Measurements from ENCODE around the gene SSX2IP. TPM values are rescaled to one million over a fixed set of nuclear protein-coding genes. Genes with fewer than 3 reads are reported as not detected.
"Not testable (repeated sequence)": the region's sequence is repeated elsewhere in the genome, so short reads cannot be mapped to it uniquely, and the experiment has no call there.

SSX2IP gene
- total RNA-seq, 2 donors from 2014 or later = 4.1 to 10.7 TPM

GRCh38 chr1:84603941-84604830, 86.1 kb downstream of the SSX2IP start:
- Mint-ChIP-seq H3K4me3 (no peak overlapping the region), H3K27me3 (peaks cover 7% of the 10 kb centered on the region), H3K36me3 (ENCODE audit: low read depth) (no peaks in the 10 kb centered on the region), H3K9me3 (peaks cover 20% of the 10 kb centered on the region), H3K4me1 (peaks cover 10% of the 10 kb centered on the region), H3K27ac (no peak overlapping the region)
- ATAC-seq (replicated peaks) = no peak

GRCh38 chr1:84603223-84603622, 87.0 kb downstream of the SSX2IP start:
- H3K4me3 Mint-ChIP-seq = no peak overlapping the region
- H3K4me1 Mint-ChIP-seq = peaks cover 20% of the 10 kb centered on the region
- no peaks in the 10 kb centered on the region for H3K36me3 Mint-ChIP-seq (ENCODE audit: low read depth)
- no peak overlapping the region for H3K27ac Mint-ChIP-seq
- peaks cover 7% of the 10 kb centered on the region for H3K27me3 Mint-ChIP-seq
- no peak for ATAC-seq (replicated peaks)
- peaks cover 20% of the 10 kb centered on the region for H3K9me3 Mint-ChIP-seq

GRCh38 chr1:84600796-84601195, 89.5 kb downstream of the SSX2IP start:
- Mint-ChIP-seq H3K4me3 (no peak overlapping the region), H3K4me1 (peaks cover 22% of the 10 kb centered on the region), H3K36me3 (ENCODE audit: low read depth) (no peaks in the 10 kb centered on the region)

GRCh38 chr1:84598846-84599741, 91.2 kb downstream of the SSX2IP start:
- Mint-ChIP-seq H3K27ac (peak overlapping the region; percentile 94), H3K27me3 (no peaks in the 10 kb centered on the region), H3K4me1 (peaks cover 22% of the 10 kb centered on the region), H3K4me3 (peak overlapping the region; percentile 65), H3K36me3 (ENCODE audit: low read depth) (no peaks in the 10 kb centered on the region), H3K9me3 (peaks cover 4% of the 10 kb centered on the region)
- ATAC-seq (replicated peaks) = peak; percentile 87

More at GRCh38 chr1:84600796-84601195, 89.5 kb downstream of the SSX2IP start:
- Mint-ChIP-seq H3K27ac (peak overlapping the region; percentile 94), H3K27me3 (no peaks in the 10 kb centered on the region), H3K9me3 (peaks cover 10% of the 10 kb centered on the region)
- no peak for ATAC-seq (replicated peaks)

- Mint-ChIP-seq H3K4me3 (peak overlapping the region; percentile 65), H3K27ac (peak overlapping the region; percentile 94), H3K36me3 (ENCODE audit: low read depth) (no peaks in the 10 kb centered on the region), H3K9me3 (peaks cover 3% of the 10 kb centered on the region), H3K4me1 (peaks cover 22% of the 10 kb centered on the region), H3K27me3 (no peaks in the 10 kb centered on the region)
- ATAC-seq (replicated peaks) = no peak
Observed at GRCh38 chr1:84598418-84598817, 91.8 kb downstream of the SSX2IP start.

DNA sequence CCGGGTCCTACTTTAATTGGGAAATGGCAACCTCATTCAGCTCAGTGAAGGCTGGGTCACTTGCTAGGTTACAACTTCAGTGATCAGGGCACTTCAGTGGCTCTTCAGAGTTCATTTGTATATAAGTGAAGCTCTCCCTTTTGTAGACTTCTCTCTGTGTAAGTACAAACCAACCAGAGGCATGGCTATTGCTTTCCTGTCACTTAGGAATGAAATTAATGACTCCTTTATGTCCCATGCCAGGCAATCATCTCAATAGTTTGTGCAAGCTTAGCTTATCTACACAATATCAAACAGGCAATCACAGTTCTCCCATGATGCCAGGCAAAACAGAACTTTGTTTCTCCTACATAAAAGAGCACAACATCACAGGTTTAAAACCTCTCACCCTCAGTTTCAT, 93.2 kb downstream of the SSX2IP start:
- H3K4me1 Mint-ChIP-seq = peaks cover 22% of the 10 kb centered on the region
- peaks cover 4% of the 10 kb centered on the region for H3K27me3 Mint-ChIP-seq
- H3K27ac Mint-ChIP-seq = no peak overlapping the region
- H3K4me3 Mint-ChIP-seq = no peak overlapping the region
- no peak for ATAC-seq (replicated peaks)
- peaks cover 3% of the 10 kb centered on the region for H3K9me3 Mint-ChIP-seq
- H3K36me3 Mint-ChIP-seq (ENCODE audit: low read depth) = no peaks in the 10 kb centered on the region

DNA sequence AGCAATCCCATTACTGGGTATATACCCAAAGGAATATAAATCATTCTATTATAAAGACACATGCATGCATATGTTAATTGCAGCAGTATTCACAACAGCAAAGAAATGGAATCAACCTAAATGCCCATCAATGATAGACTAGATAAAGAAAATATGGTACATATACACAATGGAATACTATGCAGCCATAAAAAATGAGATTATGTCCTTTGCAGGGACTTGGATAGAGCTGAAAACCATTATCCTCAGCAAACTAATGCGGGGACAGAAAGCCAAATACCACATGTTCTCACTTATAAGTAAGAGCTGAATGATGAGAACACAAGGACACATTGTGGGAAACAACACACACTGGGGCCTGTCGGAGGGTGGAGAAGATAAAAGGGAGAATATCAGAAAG, 95.3 kb downstream of the SSX2IP start:
- ATAC-seq (replicated peaks); H3K27ac Mint-ChIP-seq; H3K36me3 Mint-ChIP-seq (ENCODE audit: low read depth); H3K9me3 Mint-ChIP-seq; H3K4me3 Mint-ChIP-seq: not testable (repeated sequence)
- Mint-ChIP-seq H3K4me1 (peaks cover 19% of the 10 kb centered on the region), H3K27me3 (peaks cover 10% of the 10 kb centered on the region)

Other genes starting within 250 kb of the SSX2IP start
- 10 to 100 TPM; 32.0 to 53.2 TPM for gene RPF1, start 211.2 kb downstream of the SSX2IP start, total RNA-seq
- gene SPATA1, start 184.1 kb downstream of the SSX2IP start, total RNA-seq = 1 to 10 TPM in 1 of 2 donors, under 1 TPM in 1; 0.65 to 1.7 TPM
- gene GNG5, start 183.9 kb downstream of the SSX2IP start, total RNA-seq = 100 to 1,000 TPM in 1 of 2 donors, 10 to 100 TPM in 1; 83.4 to 105 TPM
- 10 to 100 TPM; 14.0 to 18.0 TPM for gene CTBS, start 116.0 kb downstream of the SSX2IP start, total RNA-seq
- 1 to 10 TPM in 1 of 2 donors, not detected in 1; 1.1 TPM for gene LPAR3, start 202.7 kb upstream of the SSX2IP start, total RNA-seq